ENCODE results near the gene FAM110A.

Gene FAM110A

GRCh38 chr20:829551-829950 is 4.0 kb upstream of the FAM110A start:
- Mint-ChIP-seq H3K36me3 (ENCODE audit: low read depth) (no peaks in the 10 kb centered on the region), H3K4me1 (peaks cover 18% of the 10 kb centered on the region), H3K27ac (no peak overlapping the region), H3K4me3 (no peak overlapping the region), H3K9me3 (no peaks in the 10 kb centered on the region), H3K27me3 (no peaks in the 10 kb centered on the region)
- no peak for DNase-seq
- ATAC-seq: no peak

GRCh38 chr20:830011-830521 is 3.4 kb upstream of the FAM110A start:
- Mint-ChIP-seq H3K36me3 (ENCODE audit: low read depth) (no peaks in the 10 kb centered on the region), H3K4me1 (peaks cover 23% of the 10 kb centered on the region)
- DNase-seq: no peak

GRCh38 chr20:831251-831650 is 2.3 kb upstream of the FAM110A start:
- Mint-ChIP-seq H3K9me3 (no peaks in the 10 kb centered on the region), H3K36me3 (ENCODE audit: low read depth) (no peaks in the 10 kb centered on the region), H3K27me3 (no peaks in the 10 kb centered on the region), H3K4me3 (no peak overlapping the region), H3K4me1 (peaks cover 24% of the 10 kb centered on the region), H3K27ac (no peak overlapping the region)
- DNase-seq: no peak
- no peak for ATAC-seq

More at GRCh38 chr20:830011-830521, 3.4 kb upstream of the FAM110A start:
- H3K4me3 Mint-ChIP-seq: no peak overlapping the region
- H3K9me3 Mint-ChIP-seq: no peaks in the 10 kb centered on the region
- H3K27me3 Mint-ChIP-seq: no peaks in the 10 kb centered on the region
- no peak overlapping the region for H3K27ac Mint-ChIP-seq
- no peak for ATAC-seq

- Mint-ChIP-seq H3K4me1 (peaks cover 31% of the 10 kb centered on the region), H3K4me3 (no peak overlapping the region), H3K36me3 (ENCODE audit: low read depth) (peaks cover 2% of the 10 kb centered on the region), H3K27ac (no peak overlapping the region), H3K9me3 (no peaks in the 10 kb centered on the region), H3K27me3 (no peaks in the 10 kb centered on the region)
- DNase-seq (no peak), ATAC-seq (no peak)
These were observed 1.6 kb upstream of the FAM110A start for GRCh38 chr20:831956-832355.

- Mint-ChIP-seq H3K27me3 (no peaks in the 10 kb centered on the region), H3K36me3 (ENCODE audit: low read depth) (peaks cover 6% of the 10 kb centered on the region), H3K27ac (peak overlapping the region; percentile 85), H3K4me3 (peak overlapping the region; percentile 79), H3K9me3 (no peaks in the 10 kb centered on the region), H3K4me1 (peaks cover 41% of the 10 kb centered on the region)
- ATAC-seq (peak; percentile 7), DNase-seq (no peak)
These were observed 430 bp upstream of the FAM110A start for GRCh38 chr20:833121-833449.

DNA sequence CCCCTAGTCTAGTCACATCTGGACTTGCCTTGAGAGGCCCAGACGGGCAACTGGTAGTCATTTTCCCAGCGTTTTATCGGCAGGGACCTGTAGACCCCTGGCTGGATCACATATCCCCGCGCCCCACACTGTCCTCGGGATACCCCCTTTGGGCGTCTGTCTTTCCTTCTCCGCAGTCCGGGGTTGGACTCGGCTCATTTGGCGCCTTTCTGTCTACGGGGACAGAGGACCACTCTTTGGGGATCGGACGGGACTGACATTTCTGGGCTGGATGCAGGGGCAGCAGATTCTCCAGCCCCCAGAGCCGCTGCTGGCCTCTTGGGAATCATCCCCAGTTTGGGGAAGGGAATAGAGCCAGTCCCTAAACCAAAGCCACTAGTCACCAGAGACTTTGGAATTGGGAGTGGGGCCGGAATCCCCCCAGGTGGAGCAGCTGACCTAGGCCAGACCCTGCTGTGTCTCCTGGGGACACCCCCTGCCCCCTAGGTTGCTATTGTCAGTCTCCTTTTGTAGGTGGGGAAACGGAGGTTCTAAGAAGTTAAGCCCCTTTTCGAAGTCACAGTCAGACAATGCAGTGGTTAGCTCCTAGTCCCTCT is 734 bp downstream of the FAM110A start:
- Mint-ChIP-seq H3K9me3 (no peaks in the 10 kb centered on the region), H3K4me1 (peaks cover 45% of the 10 kb centered on the region), H3K36me3 (ENCODE audit: low read depth) (peaks cover 9% of the 10 kb centered on the region), H3K27me3 (no peaks in the 10 kb centered on the region), H3K27ac (peak overlapping the region; percentile 85), H3K4me3 (peak overlapping the region; percentile 79)
- ATAC-seq (no peak), DNase-seq (peak; percentile 55)

- DNase-seq (peak; percentile 47), ATAC-seq (peak; percentile 16)
- Mint-ChIP-seq H3K27ac (peak overlapping the region; percentile 56), H3K9me3 (no peaks in the 10 kb centered on the region), H3K36me3 (ENCODE audit: low read depth) (peaks cover 9% of the 10 kb centered on the region), H3K4me1 (peaks cover 48% of the 10 kb centered on the region), H3K27me3 (no peaks in the 10 kb centered on the region), H3K4me3 (peak overlapping the region; percentile 70)
These were observed 2.1 kb downstream of the FAM110A start for GRCh38 chr20:835608-836045.

GRCh38 chr20:836190-836589 is 2.7 kb downstream of the FAM110A start:
- peaks cover 9% of the 10 kb centered on the region for H3K36me3 Mint-ChIP-seq (ENCODE audit: low read depth)
- no peaks in the 10 kb centered on the region for H3K9me3 Mint-ChIP-seq
- peak overlapping the region; percentile 74 for H3K27ac Mint-ChIP-seq
- H3K4me1 Mint-ChIP-seq: peaks cover 48% of the 10 kb centered on the region
- H3K27me3 Mint-ChIP-seq: no peaks in the 10 kb centered on the region
- peak overlapping the region; percentile 70 for H3K4me3 Mint-ChIP-seq
- ATAC-seq (no peak), DNase-seq (no peak)

DNA sequence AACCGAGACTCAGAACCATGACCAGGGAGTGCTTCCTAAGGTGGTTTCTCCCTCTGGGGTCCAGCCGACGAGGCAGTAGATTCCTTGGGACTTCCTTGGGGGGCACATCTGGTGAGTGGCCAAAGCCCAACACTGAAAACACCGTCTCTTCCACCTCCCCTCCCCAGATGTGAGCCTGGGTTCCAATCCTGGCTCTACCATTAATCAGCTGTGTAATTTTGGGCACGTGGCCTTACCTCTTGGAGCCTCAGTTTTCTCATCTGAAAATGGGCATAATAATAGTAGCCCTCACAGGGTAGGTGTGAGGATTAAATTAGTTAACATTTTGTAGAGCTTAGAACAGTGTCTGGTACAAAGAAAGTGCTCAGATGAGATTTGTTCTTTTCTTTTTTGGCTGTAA is 5.5 kb downstream of the FAM110A start:
- Mint-ChIP-seq H3K4me1 (peaks cover 55% of the 10 kb centered on the region), H3K36me3 (ENCODE audit: low read depth) (peaks cover 9% of the 10 kb centered on the region), H3K27ac (no peak overlapping the region), H3K4me3 (no peak overlapping the region), H3K27me3 (peaks cover 2% of the 10 kb centered on the region), H3K9me3 (no peaks in the 10 kb centered on the region)
- ATAC-seq (no peak), DNase-seq (no peak)

- Mint-ChIP-seq H3K9me3 (no peaks in the 10 kb centered on the region), H3K27ac (no peak overlapping the region), H3K27me3 (peaks cover 2% of the 10 kb centered on the region), H3K4me3 (no peak overlapping the region), H3K4me1 (peaks cover 55% of the 10 kb centered on the region), H3K36me3 (ENCODE audit: low read depth) (peaks cover 9% of the 10 kb centered on the region)
- DNase-seq (no peak), ATAC-seq (no peak)
These were observed 6.1 kb downstream of the FAM110A start for GRCh38 chr20:839626-840025.

DNA sequence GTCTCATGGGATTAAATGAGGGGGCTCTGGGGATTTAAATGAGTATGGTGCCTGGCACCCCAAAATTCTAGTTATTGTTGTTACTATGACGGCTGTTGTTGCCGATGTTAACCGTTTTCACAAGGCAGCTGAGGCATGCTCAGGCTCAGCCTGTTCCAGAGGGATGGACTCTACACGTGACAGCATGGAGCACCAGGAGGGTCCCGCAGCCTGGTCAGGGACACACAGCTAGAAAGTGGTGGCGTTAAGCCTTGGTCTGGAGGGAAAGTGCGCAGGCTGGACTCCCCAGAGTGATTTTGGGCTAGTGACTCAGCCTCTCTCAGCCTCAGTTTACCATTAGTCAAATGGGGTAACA is 7.0 kb downstream of the FAM110A start:
- DNase-seq: no peak
- peaks cover 2% of the 10 kb centered on the region for H3K27me3 Mint-ChIP-seq
- peaks cover 9% of the 10 kb centered on the region for H3K36me3 Mint-ChIP-seq (ENCODE audit: low read depth)
- no peak for ATAC-seq
- peak overlapping the region; percentile 57 for H3K4me3 Mint-ChIP-seq
- no peak overlapping the region for H3K27ac Mint-ChIP-seq
- no peaks in the 10 kb centered on the region for H3K9me3 Mint-ChIP-seq
- peaks cover 47% of the 10 kb centered on the region for H3K4me1 Mint-ChIP-seq

DNA sequence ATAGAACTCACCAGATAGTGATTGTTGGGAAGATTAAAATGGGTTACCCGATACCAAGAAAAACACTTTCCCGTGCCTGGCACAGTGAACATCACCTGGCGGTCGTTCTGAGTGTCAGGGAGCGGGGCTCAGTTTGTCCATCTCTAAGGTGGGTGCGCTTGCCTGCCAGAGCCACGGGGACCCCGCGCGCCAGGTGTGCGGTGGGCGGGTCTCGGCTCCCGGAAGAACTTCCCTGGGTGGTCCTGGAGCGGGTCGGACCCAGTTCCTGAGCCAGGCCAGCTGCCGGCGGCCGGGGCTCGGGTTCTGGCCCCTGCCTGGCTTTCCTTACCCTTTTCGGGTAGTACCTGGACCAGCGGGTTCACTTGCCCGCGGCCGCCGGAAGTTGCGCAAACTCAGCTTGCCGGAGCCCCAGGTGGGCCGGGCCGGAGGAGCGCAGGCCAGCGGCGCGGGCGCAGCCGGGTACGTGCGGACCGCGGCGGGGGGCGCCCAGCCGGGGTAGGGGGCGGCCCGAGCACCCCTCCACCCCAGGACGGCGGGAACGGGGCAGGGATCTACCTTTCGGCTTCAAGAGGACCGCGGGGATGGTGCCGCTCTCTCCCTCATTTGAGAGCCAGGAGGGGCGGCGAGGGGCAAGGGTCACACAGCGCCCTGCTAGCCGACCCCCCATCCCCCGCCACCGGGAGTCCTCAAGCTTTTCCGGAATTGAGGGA is 7.5 kb downstream of the FAM110A start:
- peaks cover 45% of the 10 kb centered on the region for H3K4me1 Mint-ChIP-seq

DNA sequence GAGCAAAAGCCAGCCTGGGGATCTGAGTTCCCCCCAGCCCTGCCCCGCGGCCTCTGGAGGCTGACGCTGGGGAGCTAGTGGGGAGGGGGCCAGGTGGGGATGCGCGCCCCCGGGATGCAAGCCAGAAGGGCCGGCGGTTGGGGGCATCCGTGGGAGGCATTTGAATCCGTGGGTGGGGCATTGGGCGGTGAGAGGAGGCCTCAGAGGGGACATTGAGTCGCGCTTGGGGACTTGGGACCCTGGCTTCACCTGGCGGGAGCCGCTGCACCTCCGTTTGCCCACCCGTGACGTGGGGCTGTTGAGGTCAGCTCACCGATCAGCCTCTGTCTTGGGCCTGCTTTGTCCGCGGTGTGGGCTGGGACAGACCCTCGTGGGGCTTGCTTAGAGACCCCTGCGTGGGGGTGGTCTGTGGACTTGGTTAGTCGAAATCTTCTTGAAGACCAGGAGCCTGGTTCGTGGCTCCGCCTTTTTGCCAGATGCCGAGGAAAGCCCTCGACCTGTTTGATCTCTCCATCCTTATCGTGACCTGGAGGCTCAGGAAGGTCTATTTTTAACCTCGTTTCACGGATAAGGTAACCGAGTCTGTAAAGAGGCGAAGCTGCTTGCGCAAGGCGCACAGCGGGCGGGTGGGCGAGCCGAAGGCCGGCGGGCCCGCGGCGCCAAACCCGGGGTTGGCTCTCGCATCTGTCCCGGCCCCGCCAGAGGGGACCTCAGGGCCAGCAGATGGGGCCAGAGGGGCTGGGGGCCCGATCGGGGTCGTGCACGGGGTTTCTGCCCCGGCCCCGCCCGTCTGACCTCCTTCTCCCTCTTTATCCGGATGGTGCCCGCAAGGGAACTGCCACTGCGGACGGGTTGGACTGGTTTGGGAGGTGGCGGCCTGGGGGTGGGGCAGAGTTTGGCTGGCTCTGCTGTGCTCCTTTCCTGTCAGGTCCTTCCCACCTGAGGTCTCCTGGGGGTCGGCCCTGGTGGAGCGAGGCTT is 8.3 kb downstream of the FAM110A start:
- peak overlapping the region; percentile 62 for H3K4me3 Mint-ChIP-seq
- no peaks in the 10 kb centered on the region for H3K9me3 Mint-ChIP-seq
- ATAC-seq (no peak), DNase-seq (no peak)
- no peak overlapping the region for H3K27ac Mint-ChIP-seq
- H3K4me1 Mint-ChIP-seq: peaks cover 46% of the 10 kb centered on the region
- peaks cover 2% of the 10 kb centered on the region for H3K27me3 Mint-ChIP-seq
- peaks cover 7% of the 10 kb centered on the region for H3K36me3 Mint-ChIP-seq (ENCODE audit: low read depth)

More for the DNA sequence above, 7.5 kb downstream of the FAM110A start:
- Mint-ChIP-seq H3K4me3 (peak overlapping the region; percentile 62), H3K36me3 (ENCODE audit: low read depth) (peaks cover 9% of the 10 kb centered on the region), H3K9me3 (no peaks in the 10 kb centered on the region), H3K27me3 (peaks cover 2% of the 10 kb centered on the region), H3K27ac (no peak overlapping the region)
- DNase-seq: peak; percentile 38
- ATAC-seq: no peak

DNA sequence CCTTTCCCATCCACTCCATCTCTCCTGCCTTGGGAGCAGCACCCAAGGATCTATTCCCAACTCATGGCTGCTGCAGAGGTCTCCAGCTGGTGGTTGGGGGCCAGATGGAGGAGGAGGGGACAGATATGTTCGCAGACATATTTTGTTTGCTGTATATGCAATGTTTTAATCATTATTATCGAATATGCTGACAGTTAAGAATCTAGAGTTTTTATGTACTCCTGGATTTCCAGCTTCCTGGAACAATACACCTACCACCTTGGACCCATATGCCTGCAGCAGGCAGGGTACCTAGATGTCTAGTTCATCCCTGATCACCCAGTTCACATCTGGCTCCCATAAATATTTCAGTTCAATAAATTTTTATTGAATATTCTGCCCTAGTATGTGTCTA is 9.0 kb downstream of the FAM110A start:
- Mint-ChIP-seq H3K36me3 (ENCODE audit: low read depth) (peaks cover 7% of the 10 kb centered on the region), H3K4me1 (peaks cover 46% of the 10 kb centered on the region), H3K27me3 (peaks cover 2% of the 10 kb centered on the region), H3K4me3 (no peak overlapping the region), H3K9me3 (no peaks in the 10 kb centered on the region), H3K27ac (no peak overlapping the region)
- no peak for DNase-seq
- no peak for ATAC-seq
